K562 (cell line): Measurements from ENCODE around the gene RETREG2. TPM values are rescaled to one million over a fixed set of nuclear protein-coding genes. Genes with fewer than 3 reads are reported as not detected.

Source experiments
- POLR2AphosphoS2 ChIP-seq: IDR thresholded peaks from 2 replicates; pipeline ENCODE4 v1.6.1; 2012; ENCODE audit warnings: low read length, improper control_type of control experiment
- RAD51 ChIP-seq: fragments of 450-650 bp; IDR thresholded peaks from 2 replicates; pipeline ENCODE4 v1.7.1; 2016; ENCODE audit warnings: low read depth, mild to moderate bottlenecking, borderline replicate concordance
- SIX5 ChIP-seq, 2 experiments: IDR thresholded peaks; 2 replicates each; pipeline ENCODE4 v1.6.1; 2011; ENCODE audit warnings: low read length in 2 of 2, borderline replicate concordance in 1 of 2, low read depth in 1 of 2, mild to moderate bottlenecking in 1 of 2, moderate library complexity in 1 of 2; ENCODE audit not compliant: insufficient read depth in 1 of 2
- SMAD4 ChIP-seq: fragments of 250-450 bp; sonication (Bioruptor Pico); conservative IDR thresholded peaks from 2 replicates; pipeline ENCODE4 v1.8.0; 2021; ENCODE audit warnings: inconsistent platforms, mild to moderate bottlenecking, moderate library complexity
- ZNF282 ChIP-seq: sonication (generic); formaldehyde crosslinking; IDR thresholded peaks from 2 replicates; pipeline ENCODE4 v1.8.1; 2023; ENCODE audit warnings: missing genetic modification reagents
- polyA plus RNA-seq, 8 experiments: library from polyadenylated mRNA; depleted of rRNA in 4 of 8; stranded (reverse) in 5 of 8; unstranded in 3 of 8; fragments of >200 nt; fragmentation: Nextera tagmentation in 2 of 8; fragmentation: Illumina TruSeq in 1 of 8; extraction: Ambion mirVana in 2 of 8; extraction: Trizol in 1 of 8; gene quantifications; 2 replicates each; pipeline versions ENCODE4 v1.2.1 to v1.2.3, GENCODE V29; 2011 to 2014; ENCODE audit warnings: inconsistent platforms in 1 of 8, missing spikeins in 1 of 8
- total RNA-seq, 7 experiments: library from RNA; depleted of rRNA in 6 of 7; stranded (reverse); fragments of >200 nt in 6 of 7; fragmentation: Illumina TruSeq in 2 of 7; extraction: Trizol in 2 of 7; gene quantifications; 2 replicates each; pipeline versions ENCODE4 v1.2.1 to v1.2.3, GENCODE V29; 2011 to 2021; ENCODE audit warnings: low replicate concordance in 1 of 7
- TF ChIP-seq, protein P1 (sequence below): sonication (generic); formaldehyde crosslinking; IDR thresholded peaks from 2 replicates; pipeline ENCODE4 v1.8.0; 2022; ENCODE audit warnings: mild to moderate bottlenecking, missing genetic modification reagents
- TF ChIP-seq, protein P2 (sequence below): fragments of 250-450 bp; sonication (Bioruptor Pico); IDR thresholded peaks from 2 replicates; pipeline ENCODE4 v1.5.0; 2021; ENCODE audit warnings: mild to moderate bottlenecking, borderline replicate concordance

RETREG2 gene
- total and polyA plus RNA-seq, 9 of the 15 experiments (the other 6 are each of a cell fraction or from before 2014, with no cell fraction given): 4.9 to 40.1 (median 19.2) TPM

DNA sequence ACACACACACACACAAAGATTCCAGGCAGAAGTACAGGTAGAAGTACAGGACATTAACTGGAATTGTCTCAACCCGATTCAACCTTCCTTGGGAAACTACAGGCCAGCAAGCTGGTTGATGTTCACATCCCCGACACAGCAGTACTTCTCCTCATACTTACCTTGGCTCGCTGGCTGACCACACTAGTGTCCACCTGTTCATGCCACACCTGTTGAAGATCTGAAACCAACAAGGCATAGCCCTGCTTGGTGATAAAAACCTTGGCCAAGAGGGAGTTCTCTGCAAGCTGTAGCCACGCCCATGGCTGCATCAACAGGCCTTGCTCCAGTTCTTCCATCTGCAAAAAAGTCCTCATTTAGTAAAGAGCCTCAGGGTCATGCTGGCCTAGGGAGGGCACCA is 20.1 kb upstream of the RETREG2 start (continued):
- TF ChIP-seq, protein P1, sequence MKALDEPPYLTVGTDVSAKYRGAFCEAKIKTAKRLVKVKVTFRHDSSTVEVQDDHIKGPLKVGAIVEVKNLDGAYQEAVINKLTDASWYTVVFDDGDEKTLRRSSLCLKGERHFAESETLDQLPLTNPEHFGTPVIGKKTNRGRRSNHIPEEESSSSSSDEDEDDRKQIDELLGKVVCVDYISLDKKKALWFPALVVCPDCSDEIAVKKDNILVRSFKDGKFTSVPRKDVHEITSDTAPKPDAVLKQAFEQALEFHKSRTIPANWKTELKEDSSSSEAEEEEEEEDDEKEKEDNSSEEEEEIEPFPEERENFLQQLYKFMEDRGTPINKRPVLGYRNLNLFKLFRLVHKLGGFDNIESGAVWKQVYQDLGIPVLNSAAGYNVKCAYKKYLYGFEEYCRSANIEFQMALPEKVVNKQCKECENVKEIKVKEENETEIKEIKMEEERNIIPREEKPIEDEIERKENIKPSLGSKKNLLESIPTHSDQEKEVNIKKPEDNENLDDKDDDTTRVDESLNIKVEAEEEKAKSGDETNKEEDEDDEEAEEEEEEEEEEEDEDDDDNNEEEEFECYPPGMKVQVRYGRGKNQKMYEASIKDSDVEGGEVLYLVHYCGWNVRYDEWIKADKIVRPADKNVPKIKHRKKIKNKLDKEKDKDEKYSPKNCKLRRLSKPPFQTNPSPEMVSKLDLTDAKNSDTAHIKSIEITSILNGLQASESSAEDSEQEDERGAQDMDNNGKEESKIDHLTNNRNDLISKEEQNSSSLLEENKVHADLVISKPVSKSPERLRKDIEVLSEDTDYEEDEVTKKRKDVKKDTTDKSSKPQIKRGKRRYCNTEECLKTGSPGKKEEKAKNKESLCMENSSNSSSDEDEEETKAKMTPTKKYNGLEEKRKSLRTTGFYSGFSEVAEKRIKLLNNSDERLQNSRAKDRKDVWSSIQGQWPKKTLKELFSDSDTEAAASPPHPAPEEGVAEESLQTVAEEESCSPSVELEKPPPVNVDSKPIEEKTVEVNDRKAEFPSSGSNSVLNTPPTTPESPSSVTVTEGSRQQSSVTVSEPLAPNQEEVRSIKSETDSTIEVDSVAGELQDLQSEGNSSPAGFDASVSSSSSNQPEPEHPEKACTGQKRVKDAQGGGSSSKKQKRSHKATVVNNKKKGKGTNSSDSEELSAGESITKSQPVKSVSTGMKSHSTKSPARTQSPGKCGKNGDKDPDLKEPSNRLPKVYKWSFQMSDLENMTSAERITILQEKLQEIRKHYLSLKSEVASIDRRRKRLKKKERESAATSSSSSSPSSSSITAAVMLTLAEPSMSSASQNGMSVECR: no peak
- no peak for TF ChIP-seq POLR2AphosphoS2
- no peak for TF ChIP-seq SMAD4
- no peak for TF ChIP-seq RAD51
- TF ChIP-seq, protein P2, sequence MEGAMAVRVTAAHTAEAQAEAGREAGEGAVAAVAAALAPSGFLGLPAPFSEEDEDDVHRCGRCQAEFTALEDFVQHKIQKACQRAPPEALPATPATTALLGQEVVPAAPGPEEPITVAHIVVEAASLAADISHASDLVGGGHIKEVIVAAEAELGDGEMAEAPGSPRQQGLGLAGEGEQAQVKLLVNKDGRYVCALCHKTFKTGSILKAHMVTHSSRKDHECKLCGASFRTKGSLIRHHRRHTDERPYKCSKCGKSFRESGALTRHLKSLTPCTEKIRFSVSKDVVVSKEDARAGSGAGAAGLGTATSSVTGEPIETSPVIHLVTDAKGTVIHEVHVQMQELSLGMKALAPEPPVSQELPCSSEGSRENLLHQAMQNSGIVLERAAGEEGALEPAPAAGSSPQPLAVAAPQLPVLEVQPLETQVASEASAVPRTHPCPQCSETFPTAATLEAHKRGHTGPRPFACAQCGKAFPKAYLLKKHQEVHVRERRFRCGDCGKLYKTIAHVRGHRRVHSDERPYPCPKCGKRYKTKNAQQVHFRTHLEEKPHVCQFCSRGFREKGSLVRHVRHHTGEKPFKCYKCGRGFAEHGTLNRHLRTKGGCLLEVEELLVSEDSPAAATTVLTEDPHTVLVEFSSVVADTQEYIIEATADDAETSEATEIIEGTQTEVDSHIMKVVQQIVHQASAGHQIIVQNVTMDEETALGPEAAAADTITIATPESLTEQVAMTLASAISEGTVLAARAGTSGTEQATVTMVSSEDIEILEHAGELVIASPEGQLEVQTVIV: no peak
- no peak for TF ChIP-seq SIX5 (IDR thresholded peaks at IDR 0.05; ENCODE audit: borderline replicate concordance in 1 of 2, insufficient read depth in 1 of 2, low read depth in 1 of 2, low read length in 2 of 2)
- no peak for TF ChIP-seq ZNF282 (CRISPR knock-in tag)
- TF ChIP-seq, all 486 proteins: peak for 0
